GM15510 (cell line): ENCODE results near the gene RAB34.

Experiments
- POLR2A ChIP-seq: IDR thresholded peaks from 3 replicates; pipeline ENCODE4 v1.6.1; 2011; ENCODE audit warnings: borderline replicate concordance; ENCODE audit not compliant: insufficient read length; ENCODE audit errors: extremely low read depth

The RAB34 gene

DNA sequence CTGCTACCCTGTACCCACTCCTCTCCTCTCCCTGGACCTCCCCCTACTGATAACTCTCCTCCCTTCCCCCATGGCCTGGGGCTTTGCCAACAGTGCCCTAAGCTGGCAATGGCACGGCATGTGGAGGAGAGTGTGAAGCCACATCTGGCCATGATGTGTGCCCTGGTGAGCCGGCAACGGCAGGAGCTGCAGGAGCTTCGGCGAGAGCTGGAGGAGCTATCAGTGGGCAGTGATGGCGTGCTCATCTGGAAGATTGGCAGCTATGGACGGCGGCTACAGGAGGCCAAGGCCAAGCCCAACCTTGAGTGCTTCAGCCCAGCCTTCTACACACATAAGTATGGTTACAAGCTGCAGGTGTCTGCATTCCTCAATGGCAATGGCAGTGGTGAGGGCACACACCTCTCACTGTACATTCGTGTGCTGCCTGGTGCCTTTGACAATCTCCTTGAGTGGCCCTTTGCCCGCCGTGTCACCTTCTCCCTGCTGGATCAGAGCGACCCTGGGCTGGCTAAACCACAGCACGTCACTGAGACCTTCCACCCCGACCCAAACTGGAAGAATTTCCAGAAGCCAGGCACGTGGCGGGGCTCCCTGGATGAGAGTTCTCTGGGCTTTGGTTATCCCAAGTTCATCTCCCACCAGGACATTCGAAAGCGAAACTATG lies 31.3 kb upstream of the RAB34 start:
- TF ChIP-seq POLR2A: no peak

DNA sequence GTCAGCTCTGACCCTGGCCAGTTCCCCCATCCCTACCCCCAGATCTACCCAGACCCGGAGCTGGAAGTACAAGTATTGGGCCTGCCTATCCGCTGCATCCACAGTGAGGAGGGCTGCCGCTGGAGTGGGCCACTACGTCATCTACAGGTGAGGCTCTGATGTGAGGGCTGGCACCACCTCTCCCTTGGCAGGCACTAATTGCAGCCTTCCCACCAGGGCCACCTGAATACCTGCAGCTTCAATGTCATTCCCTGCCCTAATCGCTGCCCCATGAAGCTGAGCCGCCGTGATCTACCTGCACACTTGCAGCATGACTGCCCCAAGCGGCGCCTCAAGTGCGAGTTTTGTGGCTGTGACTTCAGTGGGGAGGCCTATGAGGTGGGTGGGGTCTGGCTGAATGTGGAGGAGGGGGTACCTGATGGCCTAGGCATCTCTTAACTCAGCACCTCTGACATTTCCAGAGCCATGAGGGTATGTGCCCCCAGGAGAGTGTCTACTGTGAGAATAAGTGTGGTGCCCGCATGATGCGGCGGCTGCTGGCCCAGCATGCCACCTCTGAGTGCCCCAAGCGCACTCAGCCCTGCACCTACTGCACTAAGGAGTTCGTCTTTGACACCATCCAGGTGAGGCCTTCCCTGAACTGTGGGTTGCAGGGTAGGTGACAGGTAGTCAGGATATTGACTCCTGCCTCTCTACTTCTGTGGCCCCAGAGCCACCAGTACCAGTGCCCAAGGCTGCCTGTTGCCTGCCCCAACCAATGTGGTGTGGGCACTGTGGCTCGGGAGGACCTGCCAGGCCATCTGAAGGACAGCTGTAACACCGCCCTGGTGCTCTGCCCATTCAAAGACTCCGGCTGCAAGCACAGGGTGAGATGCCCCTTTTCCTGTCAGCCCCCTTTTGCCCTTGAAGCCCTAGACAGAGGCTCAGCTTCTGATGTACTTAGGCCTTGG lies 30.4 kb upstream of the RAB34 start:
- no peak for TF ChIP-seq POLR2A

GRCh38 chr17:28747051-28747691 lies 29.5 kb upstream of the RAB34 start:
- no peak for TF ChIP-seq POLR2A

DNA sequence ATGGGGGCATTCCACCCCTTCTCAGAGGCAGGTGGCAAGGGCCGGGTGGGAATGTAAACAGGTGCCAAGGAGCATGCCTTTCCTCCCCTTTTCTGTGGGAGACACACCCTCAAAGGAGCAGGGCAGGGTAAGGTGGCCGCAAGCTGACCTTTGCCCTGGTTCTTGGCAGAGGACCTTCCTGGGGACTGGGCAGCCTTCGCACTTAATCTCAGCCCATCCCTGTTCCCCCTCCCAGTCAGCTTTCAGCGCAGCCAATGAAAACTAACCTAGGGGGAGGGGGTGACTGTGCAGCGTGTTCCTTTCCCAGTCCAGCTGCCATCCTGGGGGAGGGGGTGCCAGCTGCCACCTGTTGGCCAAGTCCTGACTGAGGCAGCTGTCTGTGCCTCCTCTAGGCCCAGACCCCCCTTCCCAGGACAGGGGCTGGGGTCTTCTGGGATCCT lies 29.0 kb upstream of the RAB34 start:
- TF ChIP-seq POLR2A: no peak

DNA sequence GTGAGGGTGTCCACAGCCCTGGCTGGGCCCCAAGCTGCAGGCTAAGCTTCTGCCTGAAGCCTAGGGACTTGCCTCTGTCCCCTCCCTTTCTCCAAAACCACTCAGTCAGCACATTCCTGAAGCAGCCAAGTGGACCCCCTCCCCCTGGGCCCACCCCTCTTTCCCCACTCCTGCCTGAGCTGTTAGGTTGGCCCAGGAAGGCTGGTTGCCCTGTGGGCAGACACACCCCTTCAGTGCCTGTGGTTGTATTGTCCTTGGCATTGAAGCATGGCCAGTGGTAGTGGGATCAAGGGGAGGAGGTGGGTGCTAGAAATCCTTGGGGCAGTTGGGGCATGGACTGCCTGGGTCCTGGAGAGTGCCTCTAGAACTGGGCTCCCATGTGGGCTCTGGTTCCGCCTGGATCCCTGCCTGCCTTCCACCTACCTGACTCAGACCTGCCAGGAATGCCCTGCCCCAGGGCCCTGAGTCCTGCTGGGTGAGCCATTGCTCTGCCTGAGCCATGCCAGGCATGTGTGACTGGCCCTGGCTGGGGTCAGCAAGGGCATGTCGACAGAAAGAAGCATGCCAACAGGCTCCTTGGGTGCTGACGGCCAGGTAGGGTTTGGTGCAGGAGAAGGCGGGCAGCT lies 28.2 kb upstream of the RAB34 start:
- TF ChIP-seq POLR2A: peak; percentile 17

DNA sequence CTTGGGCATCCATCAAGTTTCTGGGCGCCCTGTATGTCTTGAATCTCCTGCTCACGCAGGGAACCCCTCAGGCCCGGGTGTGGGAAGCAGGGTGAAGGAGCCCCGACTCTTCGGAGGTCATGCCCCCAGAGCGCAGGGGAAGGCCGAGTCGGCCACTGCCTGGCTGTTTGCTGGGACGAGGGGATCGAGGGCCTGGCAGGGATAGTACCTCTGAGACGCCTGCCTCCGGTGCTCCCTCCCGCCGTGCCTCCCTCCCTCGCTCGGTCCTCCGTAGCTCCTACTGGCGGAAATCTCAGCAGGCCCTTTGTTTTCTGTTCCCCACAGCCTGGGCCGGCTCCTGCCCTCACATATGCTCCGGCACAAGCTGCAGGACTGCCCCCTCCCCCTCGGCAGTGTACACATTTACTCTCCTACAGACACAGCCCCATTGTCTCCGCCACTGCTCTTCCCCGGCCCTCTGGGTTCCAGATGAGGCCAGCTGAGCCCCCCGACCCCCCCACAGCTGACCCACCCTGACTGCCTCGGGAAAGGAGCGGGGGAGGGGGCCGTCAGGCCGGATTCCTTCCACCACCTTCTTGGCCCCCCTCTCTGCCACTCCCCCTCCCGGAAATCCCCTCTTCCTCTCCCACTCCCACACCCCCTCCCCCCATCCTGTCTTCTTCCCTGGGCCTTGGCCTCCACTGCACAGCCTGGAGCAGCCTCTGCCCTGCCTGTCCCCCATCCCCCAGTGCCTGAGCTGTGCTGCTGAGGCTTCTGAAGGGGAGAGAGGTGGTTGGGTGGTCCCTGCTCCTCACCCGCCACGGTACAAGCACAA lies 27.5 kb upstream of the RAB34 start:
- peak; percentile 20 for TF ChIP-seq POLR2A

GRCh38 chr17:28744104-28744971 lies 26.7 kb upstream of the RAB34 start:
- TF ChIP-seq POLR2A: no peak

DNA sequence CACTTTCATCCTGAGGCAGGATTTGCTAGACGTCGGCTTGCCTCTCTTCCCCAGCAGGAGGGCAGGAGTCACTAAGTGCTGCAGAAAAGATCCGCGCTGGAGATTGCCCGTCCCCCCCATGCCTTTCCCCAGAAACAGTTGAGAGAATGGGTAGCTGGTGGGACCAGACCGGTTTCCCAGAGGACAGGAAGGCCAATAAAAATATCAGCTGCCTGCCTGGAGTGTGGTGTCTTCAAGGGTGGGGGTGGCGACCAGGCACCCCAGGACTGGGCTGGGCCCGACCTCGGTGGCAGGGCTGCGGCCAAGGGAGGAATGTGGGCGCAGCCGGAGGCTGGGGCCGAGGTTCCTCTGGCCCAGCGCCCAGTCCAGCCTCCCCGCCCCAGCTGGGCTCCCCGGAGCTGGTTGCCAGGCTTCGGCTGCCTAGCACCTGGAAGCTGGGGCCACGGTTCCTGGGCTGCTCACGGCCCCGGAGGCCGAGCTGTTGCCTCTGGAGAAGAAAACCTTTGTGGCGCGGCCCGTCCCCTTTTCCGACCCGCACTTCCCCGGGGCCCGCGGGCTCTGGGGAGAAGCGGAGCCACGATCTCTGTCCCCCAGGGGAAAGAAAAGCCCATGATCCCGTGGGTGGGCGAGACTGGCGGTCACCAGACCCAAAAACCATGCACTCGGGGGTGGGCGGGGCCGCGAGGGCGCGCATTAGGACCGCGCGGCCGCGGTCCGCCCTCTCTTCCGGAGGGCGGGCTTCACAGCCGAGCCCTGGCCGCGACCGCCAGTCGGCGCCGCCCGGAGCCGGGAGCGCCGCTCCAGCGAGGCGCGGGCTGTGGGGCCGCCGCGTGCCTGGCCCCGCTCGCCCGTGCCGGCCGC lies 25.8 kb upstream of the RAB34 start, which contains the start of gene TRAF4:
Gene TRAF4 (plus strand): TSS at position 769 of the 861 bp plus-strand sequence. CDS start 102 bp downstream, outside the sequence.
- TF ChIP-seq POLR2A: peak; percentile 99

DNA sequence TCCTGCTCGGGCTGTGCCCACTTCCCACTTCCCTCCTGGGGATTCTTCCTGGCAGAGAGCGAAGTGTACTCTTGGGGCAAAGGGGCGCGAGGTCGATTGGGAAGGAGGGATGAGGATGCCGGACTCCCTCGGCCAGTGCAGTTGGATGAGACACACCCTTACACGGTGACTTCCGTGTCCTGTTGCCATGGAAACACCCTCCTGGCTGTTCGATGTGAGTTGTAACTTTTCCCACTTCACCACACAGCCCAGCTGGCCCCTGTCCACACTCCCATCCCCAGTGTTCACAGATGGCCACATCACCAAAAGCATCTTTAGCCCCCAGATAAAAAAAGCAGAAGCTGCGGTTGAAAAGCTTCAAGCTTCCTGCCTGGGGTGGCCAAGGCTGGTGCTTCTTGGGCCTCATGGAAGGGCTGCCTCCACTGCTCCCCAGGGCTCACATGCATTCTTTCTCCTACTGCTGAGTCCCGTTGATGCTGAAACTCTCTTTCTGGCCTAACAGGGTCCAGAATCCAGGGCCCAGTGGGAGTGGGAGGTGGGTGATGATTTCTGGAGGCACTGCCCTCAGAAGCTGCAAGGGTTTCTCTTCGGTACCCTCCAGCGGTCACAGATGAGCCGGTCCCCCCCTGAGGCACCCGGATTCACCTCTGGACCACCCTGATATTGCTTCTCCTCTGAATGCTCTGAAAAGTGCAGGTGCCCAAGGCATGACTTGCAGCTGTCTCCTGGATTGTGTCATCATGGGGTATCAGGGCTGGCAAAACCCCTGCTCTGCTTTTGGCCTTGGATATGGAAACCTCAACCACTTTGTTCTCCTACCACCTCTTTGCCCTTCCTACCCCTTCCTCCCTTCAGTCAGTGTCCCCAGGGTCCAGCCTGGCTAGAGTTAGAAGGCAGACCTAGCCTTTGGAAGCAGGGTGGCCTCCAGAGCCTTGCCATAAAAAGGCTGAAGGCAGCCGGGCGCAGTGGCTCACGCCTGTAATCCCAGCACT lies 24.0 kb upstream of the RAB34 start:
- no peak for TF ChIP-seq POLR2A

GRCh38 chr17:28740406-28741357 lies 23.0 kb upstream of the RAB34 start:
- no peak for TF ChIP-seq POLR2A

GRCh38 chr17:28738680-28739384 lies 21.2 kb upstream of the RAB34 start:
- TF ChIP-seq POLR2A: no peak
